GM18907 (cell line): Measurements from ENCODE around the gene RANBP3L.
"Not testable (repeated sequence)": the region's sequence is repeated elsewhere in the genome, so short reads cannot be mapped to it uniquely, and the experiment has no call there.

Experiments
- ATAC-seq: cut with Tn5 transposase; IDR thresholded peaks from one replicate; pipeline ENCODE4 v1.9.1; 2021; ENCODE audit warnings: mild to moderate bottlenecking, moderate library complexity; ENCODE audit not compliant: unreplicated experiment

The RANBP3L gene, protein sequence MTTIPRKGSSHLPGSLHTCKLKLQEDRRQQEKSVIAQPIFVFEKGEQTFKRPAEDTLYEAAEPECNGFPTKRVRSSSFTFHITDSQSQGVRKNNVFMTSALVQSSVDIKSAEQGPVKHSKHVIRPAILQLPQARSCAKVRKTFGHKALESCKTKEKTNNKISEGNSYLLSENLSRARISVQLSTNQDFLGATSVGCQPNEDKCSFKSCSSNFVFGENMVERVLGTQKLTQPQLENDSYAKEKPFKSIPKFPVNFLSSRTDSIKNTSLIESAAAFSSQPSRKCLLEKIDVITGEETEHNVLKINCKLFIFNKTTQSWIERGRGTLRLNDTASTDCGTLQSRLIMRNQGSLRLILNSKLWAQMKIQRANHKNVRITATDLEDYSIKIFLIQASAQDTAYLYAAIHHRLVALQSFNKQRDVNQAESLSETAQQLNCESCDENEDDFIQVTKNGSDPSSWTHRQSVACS

DNA sequence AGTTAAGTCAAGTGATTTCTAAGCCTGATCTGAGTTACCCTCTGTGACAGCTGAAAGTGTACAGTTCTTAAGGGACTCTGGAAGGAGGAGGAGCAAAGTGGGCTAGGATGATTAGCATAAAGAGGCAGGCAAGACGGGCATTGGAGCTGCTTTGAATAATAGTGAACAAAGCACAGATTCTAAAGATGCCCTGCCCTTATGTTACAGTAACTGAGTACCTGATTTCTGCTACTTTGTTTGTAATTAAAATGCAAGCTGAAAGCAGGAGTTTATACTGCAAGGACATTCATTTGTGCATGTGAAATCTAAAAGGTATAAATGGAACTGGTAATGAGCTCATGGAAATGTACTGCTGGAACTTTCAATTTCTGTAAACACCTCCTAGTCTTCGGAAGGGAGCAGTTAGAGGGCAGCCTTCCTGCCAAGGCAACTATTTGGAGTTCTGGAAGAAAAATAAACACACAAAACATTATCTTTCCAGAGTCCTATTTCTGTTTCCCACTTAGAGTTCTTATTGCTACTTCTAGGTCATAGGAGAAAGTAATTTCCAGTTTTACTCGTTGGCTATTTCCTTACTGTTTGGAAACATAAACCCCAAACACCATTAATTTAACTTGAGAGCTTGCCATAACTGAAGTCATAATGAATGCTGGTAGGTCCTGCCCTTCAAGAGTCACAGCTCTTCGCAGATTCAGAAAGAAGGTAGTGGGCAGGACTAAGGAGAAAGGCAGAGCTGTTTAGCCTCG is at the start of gene RANBP3L:
RANBP3L (minus strand) TSS at position 45 of the 746 bp plus-strand sequence. CDS start 486 bp downstream, outside the sequence.
- ATAC-seq = no peak

DNA sequence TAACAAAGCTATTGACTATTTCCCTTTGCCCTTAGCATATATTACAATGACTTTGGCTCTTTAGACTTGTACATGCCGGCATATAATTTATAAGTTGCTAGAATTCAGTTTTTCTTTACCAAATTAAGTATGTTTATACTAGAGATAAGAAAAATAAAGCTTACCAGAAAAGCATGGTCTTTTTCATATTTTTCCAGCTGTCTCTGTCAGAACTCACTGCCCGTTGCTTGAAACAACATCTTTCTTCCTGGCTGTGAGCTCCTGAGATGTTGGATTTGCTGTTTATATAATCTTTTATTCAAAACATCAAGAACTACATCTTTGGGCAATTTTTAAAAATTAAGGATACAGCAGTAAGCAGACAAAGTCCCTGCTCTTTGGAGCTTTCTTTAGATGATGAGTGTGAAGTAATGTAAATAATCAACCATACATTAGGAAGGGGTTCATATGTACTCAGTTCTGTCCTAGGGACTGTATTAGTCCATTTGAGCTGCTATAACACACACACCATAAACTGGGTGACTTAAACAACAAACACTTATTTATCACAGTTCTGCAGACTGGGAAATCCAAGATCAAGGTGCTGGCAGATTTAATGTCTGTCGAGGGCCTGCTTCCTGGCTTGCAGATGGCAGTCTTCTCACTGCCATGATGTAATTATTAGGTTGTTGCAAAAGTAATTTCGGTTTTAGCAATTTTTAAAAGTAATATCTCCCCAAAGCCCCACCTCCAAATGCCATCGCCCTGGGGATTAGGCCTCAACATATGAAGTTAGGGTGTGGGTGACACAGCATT is 45.4 kb upstream of the RANBP3L start:
- no peak for ATAC-seq

DNA sequence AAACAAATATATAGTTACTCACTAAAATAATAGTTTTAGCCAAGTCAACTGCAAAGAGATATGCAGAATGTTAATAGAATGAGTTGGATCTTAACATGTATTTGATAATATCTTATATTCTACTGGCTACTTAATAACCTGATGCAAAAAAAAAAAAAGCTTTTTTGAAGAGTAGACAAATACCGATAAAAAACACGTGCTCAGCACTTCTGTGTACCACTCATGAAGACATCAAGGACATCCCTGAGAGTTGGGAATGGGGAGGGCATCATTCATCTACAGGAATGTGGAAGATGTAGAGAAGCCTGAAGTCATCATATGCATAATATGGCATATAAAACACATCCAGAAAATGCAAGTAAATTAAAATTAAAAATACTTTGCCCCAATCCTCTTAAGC is 43.2 kb upstream of the RANBP3L start:
- ATAC-seq = no peak

DNA sequence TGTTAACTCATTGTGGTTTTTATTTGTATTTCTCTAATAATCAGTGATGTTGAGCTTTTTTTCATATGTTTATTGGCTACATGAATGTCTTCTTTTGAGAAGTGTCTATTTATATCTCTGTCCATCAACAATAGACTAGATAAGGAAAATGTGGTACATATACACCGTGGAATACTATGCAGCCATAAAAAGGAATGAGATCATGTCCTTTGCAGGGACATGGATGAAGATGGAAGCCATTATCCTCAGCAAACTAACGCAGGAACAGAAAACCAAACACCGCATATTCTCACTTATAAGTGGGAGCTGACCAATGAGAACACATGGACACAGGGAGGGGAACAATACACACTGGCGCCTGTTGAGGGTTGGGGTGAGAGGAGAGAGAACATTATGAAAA is 40.0 kb upstream of the RANBP3L start:
- not testable (repeated sequence) for ATAC-seq

DNA sequence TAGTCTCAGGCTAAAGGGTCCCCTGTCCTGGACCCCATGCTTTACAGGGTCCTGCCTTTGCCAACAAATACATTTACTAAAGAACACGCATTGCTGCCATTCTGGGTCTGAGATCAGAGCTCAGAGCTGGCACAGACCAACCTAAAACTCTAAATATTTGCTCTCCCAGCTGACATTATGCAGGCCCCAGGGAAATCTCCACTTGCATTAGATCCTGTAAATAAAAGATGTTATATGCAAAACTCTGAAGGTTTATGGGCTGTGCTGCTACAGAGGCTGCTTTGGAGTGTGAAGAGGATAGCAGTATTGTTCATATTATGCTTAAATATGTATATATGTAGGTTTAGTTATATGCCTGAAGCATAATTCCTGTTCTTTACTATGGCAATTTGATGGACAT is 35.9 kb upstream of the RANBP3L start:
- ATAC-seq = no peak

DNA sequence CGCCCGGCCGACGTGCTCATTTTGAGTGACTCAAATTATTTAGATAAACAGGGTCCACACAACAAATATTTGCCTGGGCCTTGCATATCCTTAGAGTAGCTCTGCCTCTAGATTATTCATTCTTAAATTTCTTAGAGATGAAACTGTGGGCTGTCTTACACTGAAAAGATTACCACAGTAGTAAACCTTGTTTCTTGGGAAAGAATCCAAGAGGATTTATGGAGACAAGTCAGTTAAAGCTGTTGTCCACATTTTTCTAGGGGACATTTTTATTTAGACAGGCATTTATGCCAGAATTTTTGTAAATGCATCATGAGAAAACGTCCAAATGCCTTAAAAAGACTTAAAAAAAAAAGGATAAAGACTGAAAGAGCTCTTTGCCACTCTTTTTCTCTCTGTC is 32.6 kb upstream of the RANBP3L start:
- ATAC-seq = no peak

DNA sequence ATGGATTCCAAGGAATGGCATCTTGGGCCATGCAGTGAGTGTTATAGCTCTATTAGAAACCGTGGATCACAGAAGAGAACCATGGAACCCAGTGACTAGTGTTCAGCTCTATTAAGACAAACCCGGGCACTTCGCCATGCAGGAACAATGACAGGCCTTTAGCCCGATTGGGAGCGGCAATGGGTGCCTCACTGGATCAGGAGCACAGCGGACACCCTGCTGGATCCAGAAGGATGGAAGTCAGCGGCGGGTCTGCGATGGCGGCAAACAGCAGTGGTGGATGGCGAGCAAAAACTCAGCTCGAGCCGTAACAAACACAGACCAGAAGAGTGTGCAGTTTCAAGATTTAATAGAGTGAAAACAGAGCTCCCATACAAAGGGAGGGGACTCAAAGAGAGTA is 31.0 kb upstream of the RANBP3L start:
- ATAC-seq = not testable (repeated sequence)

DNA sequence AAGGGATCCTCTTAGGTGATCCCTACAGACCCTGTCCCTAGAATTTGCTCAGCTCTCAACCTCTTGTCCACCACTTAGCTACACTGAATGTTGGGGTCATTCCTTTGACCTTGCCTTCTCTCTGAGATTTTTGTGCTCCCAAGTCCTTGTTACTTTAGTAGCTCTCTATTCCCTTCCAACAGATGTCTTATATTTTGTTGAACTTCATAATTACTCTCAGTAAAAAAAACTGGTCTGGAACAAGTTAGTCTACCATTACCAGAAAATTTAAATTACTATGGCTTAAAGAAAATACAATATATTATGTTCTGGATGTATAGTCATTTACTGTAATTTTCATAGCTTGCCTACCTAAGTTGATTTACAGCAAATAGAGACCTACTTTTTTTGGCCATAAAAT is 23.5 kb upstream of the RANBP3L start:
- ATAC-seq = no peak

DNA sequence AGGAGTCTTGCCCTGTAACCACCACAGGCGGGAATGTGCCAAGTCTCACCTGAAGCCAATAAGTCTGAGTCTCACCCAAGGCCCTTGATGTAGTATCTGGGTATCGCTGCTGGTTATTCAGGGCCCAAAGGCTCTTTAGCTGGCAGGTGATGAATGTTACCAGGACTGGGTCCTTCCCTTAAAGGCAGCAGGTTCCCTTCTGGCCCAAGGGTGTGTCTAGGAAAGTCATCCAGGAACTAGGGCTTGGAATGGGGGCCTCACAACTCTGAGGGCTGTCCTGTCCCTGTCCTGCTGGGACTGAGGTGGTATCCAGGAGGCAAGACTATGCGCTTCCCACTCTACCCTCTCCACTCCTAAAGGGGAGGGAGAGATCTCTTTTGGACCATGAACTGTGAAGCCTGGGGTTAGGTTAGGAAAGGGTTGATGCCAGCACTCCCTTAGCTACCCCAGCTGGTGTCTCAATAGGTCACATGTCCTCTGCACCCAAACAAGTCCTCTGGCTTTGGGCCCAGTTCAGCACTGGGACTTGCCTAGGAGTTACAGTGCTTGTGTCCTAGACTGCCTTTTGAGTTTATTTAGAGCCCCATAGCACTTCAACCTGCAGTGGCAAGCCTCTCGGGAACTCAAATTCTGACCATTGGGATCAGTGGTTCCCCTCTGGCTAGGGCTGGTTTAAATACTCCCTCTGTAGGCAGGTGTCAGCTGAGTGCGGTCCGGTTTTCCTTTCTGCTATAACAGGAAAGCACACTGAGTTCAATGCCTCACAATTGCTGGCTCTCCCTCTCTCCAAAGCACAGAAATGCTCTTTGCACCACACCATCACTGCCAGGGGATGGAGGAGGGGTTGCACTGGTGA is 22.5 kb upstream of the RANBP3L start:
- no peak for ATAC-seq

DNA sequence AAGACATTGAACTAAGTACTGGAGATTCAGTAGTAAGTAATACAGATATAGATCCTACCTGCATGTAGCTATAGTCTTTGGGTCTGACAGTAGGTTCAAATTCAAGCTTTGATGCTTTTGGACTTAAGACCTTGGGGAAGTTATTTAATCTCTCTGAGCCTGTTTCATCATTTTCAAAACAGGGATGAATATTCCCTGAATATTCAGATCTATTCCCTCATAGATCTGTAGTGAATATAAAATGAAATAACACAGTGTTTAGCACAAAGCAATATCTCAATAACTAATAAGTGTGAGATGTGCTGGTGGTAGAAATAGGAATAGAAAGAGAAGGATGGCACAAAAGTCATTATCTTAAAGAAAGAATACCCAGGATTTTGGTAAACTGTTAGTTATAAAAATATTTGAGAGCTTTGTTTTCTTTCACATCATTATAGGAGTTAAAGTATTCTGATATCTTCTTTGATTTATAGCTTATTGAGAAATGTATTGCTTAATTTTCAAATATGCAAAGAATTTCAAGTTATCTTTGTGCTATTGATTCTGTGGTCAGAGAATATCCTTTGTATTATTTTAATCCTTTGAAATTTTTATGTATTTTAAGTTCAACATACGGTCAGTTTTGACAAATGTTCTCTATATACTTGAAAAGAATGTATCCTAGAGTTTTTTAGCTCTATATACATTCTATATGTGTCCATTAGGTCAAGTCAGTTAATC is 11.4 kb upstream of the RANBP3L start:
- no peak for ATAC-seq

DNA sequence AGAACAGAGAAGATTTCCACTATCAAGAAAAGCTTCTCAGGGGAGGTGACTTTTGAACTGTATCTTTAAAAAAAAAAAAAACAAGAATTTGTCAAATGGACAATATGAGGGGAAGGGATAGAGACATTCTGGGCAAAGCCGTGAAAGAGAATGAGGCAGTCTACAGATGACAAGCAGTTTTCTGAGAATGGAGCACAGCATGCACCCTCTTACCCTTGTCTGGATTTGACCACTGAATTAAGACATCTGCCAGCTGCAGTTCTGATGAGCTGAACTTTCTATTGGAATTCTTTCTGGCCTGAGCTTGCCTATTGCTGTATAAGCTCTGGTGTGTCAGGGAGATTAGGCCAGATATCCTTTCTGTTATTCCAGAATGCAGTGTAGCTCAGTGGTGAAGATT is 10.3 kb upstream of the RANBP3L start:
- no peak for ATAC-seq

DNA sequence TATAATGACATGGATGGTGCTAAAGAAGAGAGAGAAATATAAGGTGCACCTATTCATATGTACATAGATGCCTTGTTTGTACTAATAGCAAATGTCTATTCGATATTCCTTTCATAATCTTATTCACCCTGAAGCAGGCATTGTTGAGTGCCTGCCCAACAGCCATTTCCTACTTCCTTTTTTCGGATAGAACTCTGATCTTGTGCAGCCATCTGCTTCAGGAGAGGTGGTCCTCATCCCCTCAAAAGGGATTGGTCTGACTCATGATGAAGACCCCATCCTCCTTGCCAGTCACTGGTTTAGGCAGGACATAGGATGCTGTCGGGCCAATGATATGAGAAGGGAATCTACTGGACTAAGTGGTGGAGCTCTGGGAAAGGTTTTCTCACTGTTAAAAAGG is 8.4 kb upstream of the RANBP3L start:
- ATAC-seq = no peak

DNA sequence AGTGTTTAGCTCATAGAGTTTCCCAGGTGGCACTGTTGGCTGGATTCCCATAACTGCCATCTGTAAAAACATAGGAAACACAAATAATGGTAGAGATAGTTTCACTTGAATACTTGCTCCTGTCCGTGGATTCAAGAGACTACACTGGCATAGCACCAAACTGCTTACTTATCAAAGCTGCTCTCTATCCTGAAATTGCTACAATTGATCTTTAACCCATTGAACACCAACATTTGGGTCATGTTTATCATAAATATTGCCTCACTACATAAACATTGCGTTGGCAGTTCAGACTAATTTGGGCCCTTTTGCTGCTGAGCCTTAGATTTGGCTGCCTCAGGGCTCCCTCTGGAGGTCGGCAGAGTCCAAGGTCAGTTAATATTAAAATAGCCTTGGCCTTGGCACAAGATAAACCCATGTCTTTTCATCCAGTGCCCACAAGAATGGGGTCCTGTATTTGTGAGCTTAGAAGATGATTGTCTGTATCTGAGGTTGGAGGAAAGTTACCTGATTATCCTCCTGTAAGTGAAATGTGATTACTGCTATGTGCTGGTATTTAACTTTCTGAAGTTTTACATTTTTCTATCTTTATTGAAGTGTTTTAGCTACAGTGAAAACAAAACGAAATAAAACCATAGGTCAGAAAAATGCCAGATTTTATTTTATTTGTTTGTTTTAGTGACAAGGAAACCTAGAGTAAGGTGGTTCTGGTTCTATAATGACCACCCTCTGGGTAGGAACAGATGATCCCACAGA is 4.0 kb upstream of the RANBP3L start:
- peak; percentile 68 for ATAC-seq

DNA sequence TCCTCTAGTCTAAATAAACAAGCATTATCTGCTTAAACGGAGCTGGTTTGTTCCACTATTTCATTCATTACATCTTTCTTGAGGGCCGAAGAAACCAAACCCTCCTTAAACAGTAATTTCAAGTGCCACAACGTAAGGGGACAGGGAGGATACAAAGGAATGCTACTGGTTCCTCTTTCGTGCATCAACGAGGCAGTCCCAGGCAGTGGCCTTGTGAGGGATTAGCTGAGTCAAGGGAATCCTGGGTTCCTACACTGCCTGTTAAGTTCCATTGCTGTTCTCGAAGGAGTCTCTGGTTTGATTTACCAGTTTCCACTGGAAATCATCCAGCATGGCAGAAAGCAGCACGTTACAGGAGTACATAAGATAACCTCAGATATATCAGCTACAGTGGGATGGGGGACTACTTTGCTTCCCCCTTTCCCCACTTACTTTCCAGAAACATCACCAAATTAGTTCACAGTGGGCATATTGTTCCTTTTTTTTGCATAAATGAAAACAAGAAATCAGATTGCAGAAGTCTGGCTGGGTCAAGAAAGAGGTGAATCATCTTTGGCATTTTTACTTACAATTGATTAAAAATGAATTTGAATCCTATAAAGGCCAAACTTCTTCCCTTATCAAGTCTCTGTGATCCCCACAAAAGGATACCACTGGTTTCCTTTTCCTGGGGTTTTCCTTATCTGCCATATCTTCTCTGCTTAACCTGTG is 2.5 kb upstream of the RANBP3L start:
- ATAC-seq = no peak

DNA sequence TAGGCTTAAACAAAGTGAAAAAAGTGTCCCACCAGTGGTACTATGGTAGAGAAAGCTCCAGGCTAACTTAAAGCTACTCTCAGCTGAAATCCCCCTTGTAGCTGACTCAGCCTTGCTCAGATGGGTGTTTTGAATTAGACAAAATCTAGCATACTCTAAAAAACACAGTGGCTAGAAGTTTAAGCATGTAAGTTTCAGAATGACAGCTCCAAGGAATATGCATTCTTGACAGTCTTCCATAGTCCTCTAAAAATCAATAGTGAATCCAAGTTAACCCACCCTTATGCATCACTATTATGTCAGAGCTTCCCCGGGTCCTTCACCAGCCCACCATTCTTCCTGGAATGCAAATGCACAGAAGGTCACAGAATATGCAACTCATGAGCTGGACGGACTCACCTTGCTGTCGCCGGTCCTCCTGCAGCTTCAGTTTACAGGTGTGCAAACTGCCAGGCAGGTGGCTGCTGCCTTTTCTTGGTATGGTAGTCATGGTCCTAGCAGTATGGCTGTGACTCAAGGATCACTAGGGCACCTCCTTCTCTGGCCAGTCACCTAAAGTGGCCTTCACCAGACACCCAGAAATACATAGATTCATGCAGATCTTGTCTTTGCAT is 668 bp downstream of the RANBP3L start:
- no peak for ATAC-seq

DNA sequence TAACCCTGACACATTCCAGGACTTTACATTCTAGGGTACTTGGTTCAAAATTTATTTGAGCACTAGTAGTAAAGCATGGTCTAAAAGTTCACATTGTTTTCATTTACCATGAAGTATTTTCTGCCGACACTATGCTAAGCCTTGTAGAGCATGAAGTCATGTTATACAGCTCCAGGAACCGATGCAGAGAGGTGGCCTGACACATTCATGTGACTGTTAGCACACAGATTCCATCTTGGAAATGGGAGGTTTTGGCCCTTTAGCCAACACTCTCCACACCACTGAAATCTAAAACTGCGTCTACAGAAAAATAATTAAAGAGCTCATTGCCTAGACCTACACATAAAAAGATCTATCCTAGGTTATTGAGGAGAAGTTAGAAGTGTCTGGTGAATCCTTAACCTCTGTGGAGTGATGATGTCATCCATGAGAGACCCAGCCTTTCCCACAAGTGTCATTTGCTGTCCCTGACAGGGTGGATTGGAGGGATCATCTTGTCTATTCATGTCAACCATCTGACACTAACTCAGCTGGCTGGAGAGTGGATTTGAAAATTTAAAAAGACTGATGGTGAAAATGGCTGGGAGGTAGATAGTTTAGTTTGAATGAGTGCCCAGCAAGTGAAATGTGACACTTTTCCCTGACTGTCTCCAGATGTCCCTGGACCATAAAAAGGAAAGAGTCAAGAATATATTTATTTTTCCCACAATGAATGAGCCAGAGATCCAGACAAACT is 1.3 kb downstream of the RANBP3L start:
- no peak for ATAC-seq

DNA sequence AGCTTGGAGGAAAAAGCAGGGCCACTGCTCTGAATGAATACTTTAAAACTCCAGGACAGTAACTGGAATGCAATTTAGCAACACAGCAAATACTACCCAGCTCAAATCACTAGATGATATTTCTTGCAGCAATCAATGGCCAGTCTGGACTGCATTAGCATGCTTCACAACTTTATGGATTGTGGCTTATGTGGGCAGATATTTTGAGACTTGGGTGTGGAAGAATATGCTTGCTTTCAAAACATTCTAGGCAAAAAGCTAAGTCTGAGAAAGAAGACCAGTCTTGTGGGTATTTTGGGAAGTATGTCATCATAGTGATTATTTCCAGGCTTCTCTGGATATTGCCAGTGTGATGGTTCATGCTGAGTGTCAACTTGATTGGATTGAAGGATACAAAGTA is 3.1 kb downstream of the RANBP3L start:
- ATAC-seq = no peak
